Ectodermal cell (in vitro differentiated cells): Measurements from ENCODE around the gene JAG2.

Experiments used
- H3K27ac ChIP-seq: 2 replicates; pipeline ENCODE4 v1.7.0; 2013; ENCODE audit warnings: mild to moderate bottlenecking, low read depth, low read length; ENCODE audit not compliant: insufficient read depth, poor library complexity, severe bottlenecking
- H3K27me3 ChIP-seq: 2 replicates; pipeline ENCODE4 v1.7.0; 2013; ENCODE audit warnings: mild to moderate bottlenecking, low read length; ENCODE audit not compliant: insufficient read depth, control insufficient read depth, poor library complexity, severe bottlenecking
- H3K36me3 ChIP-seq: one replicate; pipeline ENCODE4 v1.7.0; 2013; ENCODE audit warnings: low read length; ENCODE audit not compliant: control insufficient read depth, insufficient read depth
- H3K4me1 ChIP-seq: one replicate; pipeline ENCODE4 v1.7.0; 2013; ENCODE audit warnings: low read length; ENCODE audit not compliant: control insufficient read depth, insufficient read depth
- H3K4me3 ChIP-seq: 2 replicates; pipeline ENCODE4 v1.7.0; 2013; ENCODE audit warnings: low read depth, low read length, control low read depth; ENCODE audit not compliant: insufficient read depth
- H3K9me3 ChIP-seq: 2 replicates; pipeline ENCODE4 v1.7.0; 2013; ENCODE audit warnings: mild to moderate bottlenecking, low read length, moderate library complexity; ENCODE audit not compliant: control insufficient read depth
- WGBS, 2 experiments: methylation state at CpG; one replicate each; pipeline ENCODE4 v1.1.7; 2013; ENCODE audit warnings: missing lambda C conversion rate in 2 of 2; 5-methylcytosine and 5-hydroxymethylcytosine counted together

Gene JAG2

DNA sequence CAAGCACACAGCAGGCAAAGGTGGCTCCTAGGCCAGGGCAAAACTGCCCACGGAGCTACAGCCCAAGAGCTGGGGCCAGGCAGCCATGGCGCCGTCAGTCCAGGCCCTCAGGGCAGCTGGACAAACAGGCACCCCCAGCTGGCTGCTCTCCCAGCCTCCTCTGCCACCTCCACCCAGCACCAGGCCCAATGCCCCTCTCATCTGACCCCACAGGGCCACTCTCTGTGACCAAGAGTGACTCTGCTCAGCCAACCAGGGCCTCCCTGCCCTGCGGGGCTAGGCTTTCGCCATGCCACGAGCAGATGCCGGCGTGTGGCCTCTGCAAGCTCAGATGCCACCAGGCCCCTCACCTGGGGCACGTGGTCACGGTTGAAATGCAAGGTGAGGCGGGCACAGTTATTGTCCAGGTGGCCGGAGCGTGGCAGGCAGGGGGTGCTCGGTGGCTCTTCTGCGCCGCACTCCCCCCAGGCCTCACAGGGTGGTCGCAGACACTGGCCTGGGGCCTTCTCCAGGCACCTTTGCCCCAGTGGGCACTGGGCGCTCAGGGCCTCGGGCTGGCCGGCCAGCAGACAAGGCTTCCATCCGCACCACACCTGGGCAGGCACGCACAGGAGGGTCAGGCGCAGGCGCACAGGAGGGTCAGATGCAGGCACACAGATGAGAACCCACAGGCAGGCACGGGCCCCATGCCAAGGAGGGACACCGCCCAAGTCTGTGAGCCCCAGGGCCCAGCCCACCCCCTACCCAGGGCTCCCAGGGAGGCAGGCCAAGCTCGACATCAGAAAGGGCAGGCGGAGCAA is 23.0 kb downstream of the JAG2 start:
- Histone ChIP-seq H3K27me3 (no peaks in the 10 kb centered on the region), H3K4me3 (no peak overlapping the region), H3K36me3 (no peaks in the 10 kb centered on the region), H3K4me1 (no peaks in the 10 kb centered on the region), H3K9me3 (no peaks in the 10 kb centered on the region), H3K27ac (no peak overlapping the region)
- 94 to 95% methylated on average over 28 of the region's 28 CpGs for WGBS, 2 experiments

DNA sequence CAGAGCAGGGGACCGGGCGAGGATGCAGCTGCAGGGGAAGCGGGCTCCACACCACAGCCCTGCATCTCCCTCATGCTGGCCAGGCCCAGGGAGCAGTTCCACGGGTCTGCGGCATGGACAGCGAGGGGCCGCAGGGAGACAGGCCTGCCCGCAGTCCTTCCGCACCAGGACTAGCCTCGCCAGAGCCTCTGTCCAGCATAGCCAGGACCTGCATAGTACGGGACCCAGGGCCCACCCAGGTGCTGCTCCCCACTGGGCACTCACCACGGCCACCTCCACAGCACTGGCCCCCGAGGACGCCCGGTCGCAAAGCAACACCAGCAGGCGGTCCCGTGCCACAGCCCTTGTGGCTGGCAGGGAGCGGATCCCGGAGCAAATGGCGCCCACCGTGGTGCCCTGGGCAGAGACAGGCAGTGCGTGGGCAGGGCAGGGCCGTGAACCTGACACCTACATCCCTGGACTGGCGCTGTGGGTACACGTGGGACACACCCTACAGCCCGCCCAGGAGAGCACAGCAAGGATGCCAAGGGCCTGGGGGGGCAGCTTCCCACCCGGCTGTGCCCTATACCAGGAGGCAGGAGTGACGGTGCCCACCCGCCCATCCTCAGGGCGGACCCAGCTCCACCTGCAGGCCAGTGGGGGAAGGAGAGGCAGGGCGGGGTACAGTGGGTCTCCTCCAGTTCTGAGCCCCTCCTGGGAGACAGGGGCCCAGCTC is 23.8 kb downstream of the JAG2 start:
- no peaks in the 10 kb centered on the region for H3K27me3 ChIP-seq
- no peak overlapping the region for H3K27ac ChIP-seq
- no peaks in the 10 kb centered on the region for H3K36me3 ChIP-seq
- no peak overlapping the region for H3K4me3 ChIP-seq
- WGBS, 2 experiments = 92 to 93% methylated on average over 32 of the region's 32 CpGs
- H3K4me1 ChIP-seq = no peaks in the 10 kb centered on the region
- no peaks in the 10 kb centered on the region for H3K9me3 ChIP-seq

- Histone ChIP-seq H3K9me3 (no peaks in the 10 kb centered on the region), H3K36me3 (no peaks in the 10 kb centered on the region), H3K4me3 (no peak overlapping the region), H3K27me3 (no peaks in the 10 kb centered on the region), H3K4me1 (no peaks in the 10 kb centered on the region), H3K27ac (no peak overlapping the region)
- WGBS, 2 experiments = 90 to 92% methylated on average over 16 of the region's 16 CpGs
Observed at GRCh38 chr14:105144026-105144665, 24.4 kb downstream of the JAG2 start.

DNA sequence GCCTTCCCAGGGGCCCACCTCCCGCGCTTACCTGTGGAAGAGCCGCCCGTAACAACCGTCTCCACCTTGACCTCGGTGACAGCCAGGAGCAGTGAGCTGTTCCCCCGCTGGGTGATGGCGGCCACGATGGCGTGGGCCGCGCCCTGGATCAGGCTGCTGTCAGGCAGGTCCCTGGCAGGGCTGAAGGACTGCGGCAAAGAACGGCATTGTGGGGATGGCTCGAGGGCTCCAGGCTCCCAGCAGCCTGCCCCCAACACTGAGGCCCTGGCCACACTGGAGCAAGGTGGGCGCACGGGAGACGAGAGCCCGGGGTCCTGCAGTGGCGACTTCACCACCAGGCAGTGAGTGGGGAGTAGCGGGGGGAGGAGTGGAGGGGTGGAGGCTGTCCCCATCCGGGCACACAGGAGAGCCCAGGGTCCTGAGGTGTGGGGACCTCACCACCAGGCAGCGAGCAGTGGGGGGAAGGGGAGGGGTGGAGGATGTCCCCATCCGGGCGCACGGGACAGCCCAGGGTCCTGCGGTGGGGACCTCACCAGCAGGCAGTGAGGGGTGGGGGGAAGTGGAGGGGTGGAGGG is 25.0 kb downstream of the JAG2 start:
- Histone ChIP-seq H3K27ac (no peak overlapping the region), H3K36me3 (no peaks in the 10 kb centered on the region), H3K4me3 (no peak overlapping the region), H3K4me1 (no peaks in the 10 kb centered on the region), H3K9me3 (no peaks in the 10 kb centered on the region), H3K27me3 (no peaks in the 10 kb centered on the region)
- WGBS, 2 experiments = 95 to 96% methylated on average over 27 of the region's 27 CpGs

- Histone ChIP-seq H3K4me3 (no peak overlapping the region), H3K27me3 (no peaks in the 10 kb centered on the region), H3K4me1 (no peaks in the 10 kb centered on the region), H3K27ac (no peak overlapping the region), H3K9me3 (no peaks in the 10 kb centered on the region), H3K36me3 (no peaks in the 10 kb centered on the region)
- WGBS, 2 experiments = 95 to 96% methylated on average over 60 of the region's 60 CpGs
Observed at GRCh38 chr14:105142651-105143450, 25.7 kb downstream of the JAG2 start.

- no peak overlapping the region for H3K4me3 ChIP-seq
- no peaks in the 10 kb centered on the region for H3K36me3 ChIP-seq
- no peak overlapping the region for H3K27ac ChIP-seq
- H3K9me3 ChIP-seq = no peaks in the 10 kb centered on the region
- no peaks in the 10 kb centered on the region for H3K27me3 ChIP-seq
- H3K4me1 ChIP-seq = no peaks in the 10 kb centered on the region
- WGBS, 2 experiments = 93% methylated on average over 43 of the region's 43 CpGs
Observed at GRCh38 chr14:105141486-105142281, 26.9 kb downstream of the JAG2 start.

GRCh38 chr14:105141026-105141425 is 27.6 kb downstream of the JAG2 start:
- Histone ChIP-seq H3K4me1 (no peaks in the 10 kb centered on the region), H3K36me3 (no peaks in the 10 kb centered on the region), H3K9me3 (no peaks in the 10 kb centered on the region), H3K27ac (no peak overlapping the region), H3K4me3 (no peak overlapping the region), H3K27me3 (no peaks in the 10 kb centered on the region)
- 84 to 86% methylated on average over 6 of the region's 6 CpGs for WGBS, 2 experiments

DNA sequence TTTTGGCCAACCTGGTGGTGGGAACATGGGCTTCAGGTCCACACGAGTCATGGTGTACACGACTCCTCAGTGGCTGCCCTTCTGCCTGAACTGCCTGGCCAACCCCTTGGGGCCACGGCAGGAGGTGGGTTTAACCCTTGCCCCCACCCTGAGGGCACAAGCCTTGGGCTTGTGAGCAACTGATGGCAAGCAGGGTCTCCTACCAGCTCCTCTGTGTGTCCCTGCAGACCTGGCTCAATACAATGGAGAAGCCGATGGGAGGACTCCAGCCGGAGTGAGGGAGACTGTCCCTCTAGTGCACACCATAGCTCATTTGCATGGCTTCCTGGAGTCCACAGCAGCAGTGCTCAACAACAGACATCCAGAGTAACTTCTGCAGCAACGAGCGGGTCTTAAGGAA is 28.0 kb downstream of the JAG2 start:
- no peak overlapping the region for H3K27ac ChIP-seq
- H3K9me3 ChIP-seq = no peaks in the 10 kb centered on the region
- H3K4me3 ChIP-seq = no peak overlapping the region
- H3K27me3 ChIP-seq = no peaks in the 10 kb centered on the region
- WGBS, 2 experiments = 92 to 94% methylated on average over 7 of the region's 7 CpGs
- no peaks in the 10 kb centered on the region for H3K36me3 ChIP-seq
- no peaks in the 10 kb centered on the region for H3K4me1 ChIP-seq

DNA sequence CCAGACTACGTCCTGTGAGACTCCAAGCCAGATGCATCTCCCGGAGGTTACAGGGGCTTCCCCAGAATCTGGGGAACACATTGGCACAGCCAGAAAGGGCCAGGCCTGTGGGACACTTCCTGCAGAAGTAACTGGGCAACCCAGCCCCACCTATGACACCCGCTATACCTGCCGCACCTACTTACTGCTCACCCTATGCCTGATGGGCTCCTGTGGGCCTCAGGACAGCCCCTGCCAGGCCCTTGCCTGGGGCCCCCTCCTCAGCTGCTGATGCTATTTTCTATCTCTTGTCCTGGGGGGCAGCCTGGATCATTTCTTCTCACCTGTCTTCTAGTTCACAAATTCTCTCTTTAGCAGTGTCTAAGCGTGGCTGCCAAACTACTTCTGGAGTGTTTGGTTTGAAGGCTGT is 28.7 kb downstream of the JAG2 start:
- WGBS, 2 experiments = 94 to 96% methylated on average over 5 of the region's 5 CpGs
- H3K36me3 ChIP-seq = no peaks in the 10 kb centered on the region
- H3K4me3 ChIP-seq = no peak overlapping the region
- no peaks in the 10 kb centered on the region for H3K4me1 ChIP-seq
- H3K9me3 ChIP-seq = no peaks in the 10 kb centered on the region
- H3K27me3 ChIP-seq = no peaks in the 10 kb centered on the region
- H3K27ac ChIP-seq = no peak overlapping the region
